HG02678 (cell line): Measurements from ENCODE around the gene LRRC17.
"Not testable (repeated sequence)": the region's sequence is repeated elsewhere in the genome, so short reads cannot be mapped to it uniquely, and the experiment has no call there.

Experiments used
- ATAC-seq: cut with Tn5 transposase; IDR thresholded peaks from one replicate; pipeline ENCODE4 v1.9.1; 2021; ENCODE audit warnings: mild to moderate bottlenecking, moderate library complexity; ENCODE audit not compliant: unreplicated experiment

The LRRC17 gene

DNA sequence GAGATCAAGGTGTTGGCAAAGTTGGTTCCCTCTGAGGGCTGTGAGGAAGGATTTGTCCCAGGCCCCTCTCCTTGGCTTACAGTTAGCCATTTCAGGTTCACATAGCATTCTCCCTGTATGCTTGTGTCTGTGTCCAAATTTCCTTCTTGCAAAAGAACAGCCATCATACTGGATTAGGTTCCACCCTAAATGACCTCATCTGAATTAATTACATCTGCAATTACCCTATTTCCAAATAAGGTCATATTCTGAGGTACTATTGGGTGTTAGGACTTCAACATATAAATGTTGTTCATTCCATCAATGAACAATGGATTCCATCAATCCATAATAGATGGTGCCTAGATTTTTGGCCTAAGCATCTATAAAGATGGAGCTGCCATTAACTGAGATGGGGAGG is 16.2 kb upstream of the LRRC17 start:
- no peak for ATAC-seq

DNA sequence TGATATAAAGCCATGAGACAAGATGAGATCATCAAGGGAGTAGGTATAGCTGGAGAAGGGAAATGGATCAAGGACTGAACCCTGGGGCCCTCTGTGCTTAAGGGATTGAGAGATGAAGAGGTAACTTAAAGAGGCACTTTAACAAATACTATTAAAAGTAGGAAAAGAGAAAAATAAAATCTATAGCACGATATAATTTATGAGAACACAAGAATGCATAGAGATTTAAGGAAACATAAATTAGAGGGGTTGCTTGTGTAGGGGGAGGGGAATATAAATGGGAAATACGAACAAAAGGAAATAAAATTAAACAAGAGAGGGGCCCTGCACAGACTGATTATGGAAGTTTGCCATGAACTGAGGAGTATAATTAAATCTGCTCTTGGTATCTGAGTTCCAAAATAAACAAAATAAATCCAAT is 15.6 kb upstream of the LRRC17 start:
- ATAC-seq, result no peak

DNA sequence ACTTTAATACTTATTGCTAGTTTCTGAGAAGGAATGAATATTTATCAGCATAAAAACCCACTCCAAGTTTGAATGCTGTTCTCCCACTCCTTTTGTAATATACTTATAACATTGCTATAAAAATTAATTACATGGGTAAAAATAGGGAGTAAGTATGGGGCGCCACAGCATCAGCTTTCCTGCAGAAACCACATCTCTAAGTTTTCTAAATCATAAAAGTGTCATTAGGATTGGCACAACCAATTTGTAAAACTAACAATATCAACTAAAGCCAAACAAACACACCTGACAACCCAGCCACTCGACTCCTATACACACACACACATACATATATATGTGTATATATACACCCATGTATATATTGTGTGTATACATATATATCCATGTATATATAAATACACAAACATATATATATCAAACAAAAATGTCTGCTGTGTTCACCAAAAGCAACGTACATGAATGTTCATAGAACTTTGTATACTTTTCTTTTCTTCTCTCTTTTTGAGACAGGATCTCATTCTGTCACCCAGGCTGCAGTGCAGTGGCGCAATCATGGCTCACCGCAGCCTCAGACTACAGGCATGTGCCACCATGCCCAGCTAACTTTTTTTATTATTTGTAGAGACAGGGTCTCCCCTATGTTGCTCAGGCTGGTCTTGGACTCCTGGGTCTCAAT is 14.8 kb upstream of the LRRC17 start:
- ATAC-seq, result no peak

DNA sequence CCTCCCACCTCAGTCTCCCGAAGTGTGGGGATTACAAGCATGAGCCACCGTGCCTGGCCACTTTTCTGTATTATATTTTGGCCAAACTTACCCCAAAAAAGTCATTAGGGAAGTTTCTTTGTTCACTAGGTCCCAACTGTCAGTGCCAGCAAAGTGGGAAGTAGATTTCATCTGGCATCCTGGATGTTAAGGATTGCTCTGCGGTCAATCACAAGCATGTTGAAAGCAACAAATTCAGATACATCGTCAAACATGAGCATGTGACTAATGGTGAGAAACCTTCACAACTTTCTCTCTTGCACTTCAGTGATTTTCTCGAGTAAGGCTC is 14.3 kb upstream of the LRRC17 start:
- no peak for ATAC-seq

DNA sequence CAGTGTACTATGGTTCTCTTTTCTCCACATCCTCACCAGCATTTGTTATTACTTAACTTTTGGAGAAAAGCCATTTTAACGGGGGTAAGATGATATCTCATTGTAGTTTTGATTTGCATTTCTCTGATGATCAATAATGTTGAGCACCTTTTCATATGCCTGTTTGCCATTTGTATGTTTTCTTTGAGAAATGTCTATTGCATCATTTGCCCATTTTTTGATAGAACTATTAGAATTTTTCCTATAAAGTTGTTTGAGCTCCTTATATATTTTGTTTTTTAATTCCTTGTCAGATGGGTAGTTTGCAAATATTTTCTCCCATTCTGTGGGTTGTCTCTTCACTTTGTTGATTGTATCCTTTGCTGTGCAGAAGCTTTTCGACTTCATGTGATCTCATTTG is 10.7 kb upstream of the LRRC17 start:
- ATAC-seq, result not testable (repeated sequence)

DNA sequence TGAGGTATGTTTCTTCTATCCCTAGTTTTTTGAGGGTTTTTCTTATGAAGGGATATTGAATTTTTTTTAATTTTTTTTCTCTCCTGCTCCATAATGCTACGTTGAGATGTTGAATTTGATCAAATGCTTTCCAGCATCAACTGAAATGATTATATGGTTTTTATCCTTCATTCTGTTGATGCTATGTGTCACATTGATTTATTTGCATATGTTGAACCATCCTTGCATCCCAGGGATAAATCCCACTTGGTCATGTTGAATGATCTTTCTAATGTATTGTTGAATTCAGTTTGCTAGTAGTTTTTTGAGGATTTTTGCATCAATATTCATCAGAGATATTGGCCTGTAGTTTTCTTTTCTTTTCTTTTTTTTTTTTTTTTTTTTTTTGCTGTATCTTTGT is 9.2 kb upstream of the LRRC17 start:
- not testable (repeated sequence) for ATAC-seq

DNA sequence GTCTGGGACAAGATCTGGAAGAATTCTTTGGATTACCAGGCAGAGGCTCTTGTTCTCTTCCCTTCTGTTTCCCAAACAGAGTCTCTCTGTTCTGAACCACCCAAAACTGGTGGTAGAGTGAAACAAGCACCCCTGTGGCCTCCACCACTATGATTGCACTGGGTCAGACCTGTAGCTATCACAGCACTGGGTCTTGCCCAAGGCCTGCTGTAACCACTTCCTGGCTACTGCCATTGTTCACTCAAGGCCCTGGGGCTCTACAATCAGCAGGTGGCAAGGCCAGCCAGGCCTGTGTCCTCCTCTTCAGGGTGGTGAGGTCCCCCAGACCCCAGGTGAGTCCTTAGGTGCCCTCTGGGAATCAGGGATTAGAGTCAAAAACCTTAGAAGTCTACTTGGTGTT is 4.1 kb upstream of the LRRC17 start:
- no peak for ATAC-seq

DNA sequence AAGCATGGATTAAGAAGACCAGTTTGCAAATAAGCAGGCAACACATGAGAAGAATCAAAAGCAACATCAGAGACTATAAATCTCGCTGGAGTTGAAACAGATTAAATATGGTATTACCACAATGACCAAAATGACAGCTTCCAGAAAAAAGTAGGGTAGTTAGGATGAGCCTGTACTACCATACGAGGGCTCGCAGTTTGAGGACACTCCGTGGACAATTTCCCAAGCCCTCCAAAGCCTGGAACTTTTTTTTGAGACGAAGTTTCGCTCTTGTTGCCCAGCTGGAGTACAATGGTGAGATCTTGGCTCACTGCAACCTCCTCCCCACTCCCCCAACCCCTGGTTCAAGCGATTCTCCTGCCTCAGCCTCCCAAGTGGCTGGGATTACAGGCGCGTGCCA is 1.0 kb downstream of the LRRC17 start:
- ATAC-seq, result no peak

DNA sequence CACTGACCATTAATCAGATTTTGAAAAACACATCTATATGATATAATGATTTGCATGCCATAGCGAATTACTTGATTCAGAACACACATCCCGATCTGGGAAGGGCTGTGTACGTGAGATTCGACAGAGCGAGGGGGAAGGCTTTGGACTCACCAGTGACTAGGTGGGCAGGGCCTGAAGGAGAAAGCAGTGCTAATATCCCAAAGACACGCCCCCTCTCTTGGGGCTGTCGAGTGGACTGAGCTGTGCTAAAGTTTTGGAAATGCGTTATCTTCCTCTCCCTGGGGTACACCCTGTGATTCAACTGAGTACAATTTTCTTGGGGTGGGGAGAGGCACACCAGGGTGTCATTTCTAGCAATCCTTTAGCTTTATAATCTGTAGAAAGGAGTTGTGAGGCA is 1.8 kb downstream of the LRRC17 start:
- no peak for ATAC-seq

DNA sequence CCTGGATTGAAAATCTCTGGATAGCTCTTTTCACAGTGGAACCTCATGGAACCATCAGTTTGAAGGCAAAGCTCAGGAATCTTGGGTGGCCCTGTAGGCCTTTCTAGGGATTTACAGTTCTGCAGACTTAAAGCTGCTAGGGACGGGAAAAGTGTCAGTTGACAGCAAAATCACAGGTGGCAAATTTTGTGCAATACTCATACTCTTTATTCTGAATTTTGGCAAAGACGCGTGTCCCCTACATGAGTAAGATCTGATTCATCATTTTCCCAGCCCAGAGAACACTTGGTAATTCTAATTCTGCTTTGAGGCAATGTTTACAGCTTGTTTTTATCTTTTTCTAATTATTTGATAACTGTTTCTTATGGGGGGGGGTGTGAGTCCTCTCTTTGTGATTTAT is 3.6 kb downstream of the LRRC17 start:
- ATAC-seq, result no peak

DNA sequence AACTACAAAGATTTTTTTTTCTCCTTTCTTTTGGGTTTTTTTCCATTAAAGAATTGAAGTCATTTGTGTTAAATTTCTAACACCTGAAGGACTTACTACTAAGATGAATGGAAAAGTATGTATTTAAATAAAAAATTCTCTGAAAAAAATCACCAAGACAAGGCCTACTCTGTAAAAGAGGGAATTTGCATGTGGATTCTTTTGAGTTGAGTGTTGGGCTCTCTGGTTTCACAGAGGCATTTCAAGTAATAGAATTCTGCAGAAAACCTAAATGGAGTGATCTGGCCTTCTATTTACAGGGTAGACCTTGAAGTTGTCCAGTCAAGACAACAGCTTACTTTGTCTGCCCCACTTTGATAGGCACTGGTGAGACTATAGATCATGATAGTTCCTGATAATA is 4.1 kb downstream of the LRRC17 start:
- ATAC-seq, result no peak

DNA sequence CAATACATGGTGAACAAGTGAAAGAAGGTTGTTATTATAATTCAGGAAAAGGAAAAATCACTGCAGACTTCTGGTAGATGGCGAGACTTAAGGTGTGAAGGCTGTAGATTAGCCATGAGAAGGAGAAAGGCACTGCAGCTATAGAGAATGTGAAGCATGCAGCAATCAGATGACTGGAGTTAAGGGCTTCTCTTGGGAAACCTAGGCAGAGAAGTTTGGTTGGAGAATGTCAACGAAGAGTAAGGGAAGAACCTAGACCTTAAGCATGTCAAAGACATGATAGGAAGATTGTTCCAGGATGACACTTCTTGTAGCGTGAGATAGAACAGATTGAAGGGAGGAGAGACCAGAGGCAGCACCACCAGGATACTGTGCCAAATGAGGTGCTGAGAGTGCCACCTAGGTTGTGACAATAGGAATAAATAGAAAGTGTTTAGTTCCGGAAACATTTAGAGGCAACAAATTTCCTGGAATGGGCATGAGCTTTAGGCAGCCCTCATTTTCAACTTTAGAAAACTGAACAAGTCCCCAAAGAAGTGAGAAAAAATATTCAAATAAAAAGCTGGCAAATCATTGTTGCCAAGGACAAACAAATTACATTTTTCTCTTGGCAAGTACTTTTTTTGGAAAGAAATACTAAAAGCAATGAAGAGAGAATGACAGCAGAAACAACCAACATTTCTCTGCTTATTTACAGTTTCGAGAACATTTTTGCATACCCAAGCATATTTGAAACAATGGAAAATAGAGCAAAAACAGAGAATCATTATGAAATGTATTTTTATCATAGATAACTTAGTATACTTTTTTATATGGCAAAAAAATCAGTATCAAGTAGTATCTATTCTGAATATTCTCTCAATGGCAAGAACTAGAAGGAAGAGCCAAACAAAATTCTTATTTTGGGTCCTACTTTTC is 4.9 kb downstream of the LRRC17 start:
- no peak for ATAC-seq

DNA sequence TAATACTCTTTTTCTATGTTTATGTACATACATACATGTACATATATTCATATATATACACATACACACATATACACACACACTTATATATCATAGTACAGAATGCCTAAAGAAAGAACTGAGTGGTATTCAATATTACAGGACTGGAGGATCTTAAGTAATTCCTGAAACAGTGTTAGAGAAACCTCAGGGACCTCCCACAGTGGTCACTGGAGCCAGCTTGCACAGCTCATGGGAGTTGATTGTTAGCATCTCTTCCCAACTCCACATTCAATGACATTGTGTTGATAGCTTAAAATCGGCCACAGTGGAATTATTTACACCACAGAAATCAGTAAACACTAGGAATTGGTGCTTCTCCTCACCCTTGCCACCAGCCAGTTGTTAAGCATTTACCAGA is 6.0 kb downstream of the LRRC17 start:
- no peak for ATAC-seq

DNA sequence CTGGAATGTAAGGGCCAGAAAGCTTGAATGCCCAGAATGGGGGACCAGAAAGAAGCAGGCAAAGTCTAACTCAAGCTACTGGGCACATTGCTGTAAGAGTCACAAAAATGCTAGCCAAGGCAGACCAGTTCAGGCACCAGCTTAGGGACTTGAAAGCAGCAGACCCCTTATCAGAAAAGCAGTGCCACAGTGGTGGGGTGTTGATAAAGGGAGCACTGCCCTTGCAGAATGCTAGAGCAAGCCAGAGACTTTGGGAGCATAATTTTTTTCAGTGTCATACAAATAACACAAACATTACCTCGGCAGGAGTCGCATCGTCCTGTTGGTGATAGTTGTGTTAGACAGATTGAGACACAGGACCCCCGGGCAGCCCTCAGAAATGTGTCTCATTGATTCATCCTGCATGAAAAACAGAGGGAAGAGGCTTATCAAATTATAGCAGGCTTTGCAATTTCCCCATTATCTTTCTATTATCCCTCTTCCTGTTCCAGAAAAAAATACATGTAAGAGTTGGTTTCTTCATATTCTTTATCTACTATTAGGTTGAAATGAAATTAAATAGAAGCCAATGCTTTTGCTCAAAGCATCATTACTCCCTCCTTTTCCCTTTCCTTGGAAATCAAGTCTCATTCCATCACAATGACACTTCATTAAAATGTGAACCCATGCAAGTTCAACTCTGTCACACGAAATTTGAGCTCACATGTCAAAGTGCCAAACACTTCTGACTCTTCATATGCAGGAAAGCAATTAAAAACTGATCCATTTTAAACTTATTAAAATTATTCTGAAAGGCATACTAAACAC is 13.4 kb downstream of the LRRC17 start:
- no peak for ATAC-seq

DNA sequence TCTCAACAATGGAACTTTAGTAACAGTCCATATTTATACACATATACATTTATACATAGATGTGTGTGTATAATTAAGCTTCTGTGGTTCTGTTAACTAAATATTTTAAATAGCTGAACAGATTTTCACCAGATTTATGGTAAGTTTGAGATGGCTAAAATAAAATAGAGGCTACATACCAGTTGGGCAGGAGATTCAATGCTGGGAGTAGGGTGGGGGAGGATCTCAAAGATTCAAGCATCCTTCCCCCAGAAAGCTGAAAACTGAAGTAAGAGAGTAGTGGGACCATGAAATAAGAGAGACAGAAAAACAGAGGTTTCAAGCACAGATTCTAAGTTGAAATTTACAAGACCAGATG is 14.0 kb downstream of the LRRC17 start:
- ATAC-seq, result no peak

DNA sequence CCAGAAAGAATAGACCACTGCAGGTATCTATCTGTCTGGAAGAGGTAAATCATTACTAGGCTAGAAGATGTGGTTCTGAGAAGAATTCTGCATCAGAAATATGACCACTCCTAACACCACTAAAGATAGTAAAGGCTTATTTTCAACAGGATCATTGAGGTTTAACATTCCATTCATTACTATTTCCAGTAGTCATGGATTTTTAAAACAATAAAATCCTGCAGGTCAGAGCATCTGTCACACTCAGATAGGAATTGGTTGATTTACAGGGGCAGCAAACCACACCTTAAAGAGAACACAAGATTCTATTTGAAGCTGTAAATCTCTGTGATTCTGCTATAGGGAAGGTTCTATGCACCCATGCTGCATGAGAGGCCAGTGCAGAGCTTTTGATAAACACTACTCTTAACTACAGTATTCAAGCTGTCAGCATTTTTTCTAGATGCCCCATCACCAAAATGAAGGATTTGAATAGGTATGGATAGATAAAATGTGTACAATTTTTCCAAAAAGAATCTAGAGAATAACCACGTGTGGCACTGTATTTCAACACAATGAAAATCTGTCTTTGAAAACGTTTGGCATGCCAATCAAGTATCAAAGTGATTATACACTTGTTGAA is 14.6 kb downstream of the LRRC17 start:
- no peak for ATAC-seq

DNA sequence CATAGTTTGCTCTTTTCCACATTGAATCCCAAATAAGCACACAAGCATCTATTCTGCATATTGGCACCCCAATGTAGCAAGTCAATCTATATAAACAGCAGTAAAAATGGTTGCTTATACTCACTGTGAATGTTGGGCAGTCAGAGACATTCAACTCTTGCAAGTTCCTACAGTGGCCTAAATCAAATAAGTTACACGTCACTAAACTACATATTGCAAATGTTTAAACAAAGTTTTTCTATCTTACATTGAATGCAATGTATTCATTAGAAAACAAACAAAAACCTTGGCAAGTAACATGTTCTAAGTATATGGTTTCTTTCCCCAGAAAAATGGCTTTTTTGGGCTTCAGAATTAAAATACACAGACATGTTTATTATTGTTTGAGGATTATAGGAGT is 19.0 kb downstream of the LRRC17 start:
- no peak for ATAC-seq

DNA sequence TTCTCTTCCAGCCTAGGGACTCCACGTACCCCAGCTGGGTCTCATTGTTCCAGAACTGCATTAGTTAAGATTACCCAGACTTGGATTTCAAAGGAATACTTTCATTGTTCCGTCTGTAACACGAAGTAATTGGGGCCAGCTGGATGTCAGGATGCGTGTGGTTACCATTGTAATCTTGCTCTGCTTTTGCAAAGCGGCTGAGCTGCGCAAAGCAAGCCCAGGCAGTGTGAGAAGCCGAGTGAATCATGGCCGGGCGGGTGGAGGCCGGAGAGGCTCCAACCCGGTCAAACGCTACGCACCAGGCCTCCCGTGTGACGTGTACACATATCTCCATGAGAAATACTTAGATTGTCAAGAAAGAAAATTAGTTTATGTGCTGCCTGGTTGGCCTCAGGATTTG is 21.0 kb downstream of the LRRC17 start:
- no peak for ATAC-seq

DNA sequence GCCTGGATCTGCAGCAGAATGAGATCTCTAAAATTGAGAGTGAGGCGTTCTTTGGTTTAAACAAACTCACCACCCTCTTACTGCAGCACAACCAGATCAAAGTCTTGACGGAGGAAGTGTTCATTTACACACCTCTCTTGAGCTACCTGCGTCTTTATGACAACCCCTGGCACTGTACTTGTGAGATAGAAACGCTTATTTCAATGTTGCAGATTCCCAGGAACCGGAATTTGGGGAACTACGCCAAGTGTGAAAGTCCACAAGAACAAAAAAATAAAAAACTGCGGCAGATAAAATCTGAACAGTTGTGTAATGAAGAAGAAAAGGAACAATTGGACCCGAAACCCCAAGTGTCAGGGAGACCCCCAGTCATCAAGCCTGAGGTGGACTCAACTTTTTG is 21.4 kb downstream of the LRRC17 start:
- no peak for ATAC-seq

DNA sequence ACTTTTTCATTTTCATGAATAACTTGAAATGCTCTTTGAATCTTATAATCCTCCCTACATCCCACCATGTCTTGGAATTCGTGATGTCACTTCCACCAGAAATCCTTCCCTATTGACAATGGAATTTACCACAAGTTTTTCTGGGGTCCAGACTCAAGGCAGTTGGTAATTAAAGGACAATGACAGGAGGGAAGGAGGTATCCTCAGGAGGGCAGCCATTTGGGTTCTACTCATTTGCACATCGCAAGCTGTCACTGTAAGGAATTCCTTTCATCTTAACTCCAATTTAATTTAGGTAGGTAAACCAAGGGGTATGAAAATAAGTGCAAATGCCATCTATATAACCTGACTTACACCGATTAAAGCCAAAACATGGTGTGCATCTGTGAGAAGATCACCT is 21.9 kb downstream of the LRRC17 start:
- no peak for ATAC-seq

DNA sequence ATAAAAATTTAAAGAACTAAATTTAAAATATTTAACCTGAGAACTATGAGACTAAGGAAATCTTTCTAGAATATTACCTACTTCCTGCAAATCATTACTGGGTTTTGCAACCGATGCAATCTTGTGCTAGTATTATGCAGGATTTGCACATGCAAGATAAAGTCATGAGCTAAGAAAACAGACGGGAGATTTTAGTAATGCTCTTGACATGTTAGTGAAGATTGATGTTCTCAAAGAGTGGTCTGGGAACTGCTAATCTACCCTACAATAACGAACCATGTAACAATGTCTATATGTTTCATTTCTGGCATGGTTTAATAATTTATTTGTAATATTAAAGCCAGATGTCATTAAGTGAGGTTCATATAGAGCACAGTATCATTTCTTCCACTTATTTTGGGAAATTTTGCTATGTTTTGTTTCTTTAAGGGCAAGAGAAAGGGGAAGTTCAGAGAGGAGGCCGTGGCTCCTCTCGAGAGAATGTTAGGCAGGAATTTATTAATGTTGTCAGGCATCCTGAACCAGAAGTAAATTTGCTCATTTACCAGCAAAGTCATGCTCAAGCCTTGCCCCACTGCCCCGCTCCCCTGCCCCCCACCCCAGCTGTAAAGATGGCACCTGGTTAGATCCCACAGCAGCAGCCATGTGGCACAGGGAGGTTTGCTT is 22.8 kb downstream of the LRRC17 start:
- ATAC-seq, result no peak
